ENCODE measurements around the gene LZTS2. TPM values are rescaled to one million over a fixed set of nuclear protein-coding genes. Genes with fewer than 3 reads are reported as not detected.

Gene LZTS2
- polyA plus RNA-seq, 1 of the 3 experiments (the other 2 are of a cell fraction): 50.6 TPM

- no peaks in the 10 kb centered on the region for H3K79me2 ChIP-seq (ENCODE audit: insufficient read depth)
- H3K4me1 ChIP-seq (ENCODE audit: control insufficient read depth in 1 of 2, insufficient read depth in 2 of 2, low read depth in 1 of 2, low read length in 1 of 2): peaks cover 8 to 22% of the 10 kb centered on the region in 2 experiments; a peak in 3 of 4 replicates
- no peaks in the 10 kb centered on the region for H3K36me3 ChIP-seq (replicated peaks in 1 of 2; ENCODE audit: control insufficient read depth in 1 of 2, insufficient read depth in 2 of 2, low read length in 1 of 2)
- ChIA-PET CTCF (interaction anchor here (0.9 to 7.2 kb wide), 15 partner anchors 16 to 392 kb away, joined by 3 to 443 read pairs (median 10); partner anchors contain the start of genes LZTS2, MRPL43, PDZD7 and SEMA4G), POLR2A (interaction anchor here (1.3 kb wide), 1 partner anchor 16 kb away, joined by 8 read pairs; no protein-coding TSS in a partner anchor)
- H4K20me1 ChIP-seq (ENCODE audit: insufficient read depth): no peaks in the 10 kb centered on the region
- H2AFZ ChIP-seq (ENCODE audit: low read depth): no peak overlapping the region
- H3K9me3 ChIP-seq: no peaks in the 10 kb centered on the region
- no peaks in the 10 kb centered on the region for H3K27me3 ChIP-seq (ENCODE audit: insufficient read depth)
- peaks cover 18% of the 10 kb centered on the region for H3F3A ChIP-seq (replicated peaks; ENCODE audit: insufficient read depth)
- H3K27ac ChIP-seq (ENCODE audit: low read depth in 2 of 2, low read length in 1 of 2): peak overlapping the region; percentile 18 to 76; a peak in 3 of 4 replicates
- TF ChIP-seq NRF1 (IDR thresholded peaks at IDR 0.05; ENCODE audit: low read depth, low read length) (no peak), REST (IDR thresholded peaks at IDR 0.05; ENCODE audit: low read depth, low read length) (no peak), USF1 (IDR thresholded peaks at IDR 0.05; ENCODE audit: borderline replicate concordance, low read depth) (no peak), FOSL2 (IDR thresholded peaks at IDR 0.05; ENCODE audit: borderline replicate concordance, low read depth) (no peak), RXRA (IDR thresholded peaks at IDR 0.05; ENCODE audit: borderline replicate concordance, low read depth) (no peak), CHD2 (IDR thresholded peaks at IDR 0.05; ENCODE audit: low read length, partially characterized antibody) (no peak), TCF12 (IDR thresholded peaks at IDR 0.05) (no peak)
- no peak overlapping the region for H3K9ac ChIP-seq
- H3K4me2 ChIP-seq: peak overlapping the region; percentile 38
- H3K4me3 ChIP-seq (ENCODE audit: low read depth in 2 of 2, low read length in 1 of 2): no peak overlapping the region
- DNase-seq: no peak
- WGBS (ENCODE audit: low lambda C conversion rate): 64% methylated on average over 9 of the region's 9 CpGs
- no peaks in the 10 kb centered on the region for H3K9me2 ChIP-seq
Observed at GRCh38 chr10:101013365-101013825, 13.8 kb downstream of the LZTS2 start.

- no peaks in the 10 kb centered on the region for H3K9me3 ChIP-seq
- TF ChIP-seq RCOR1 (IDR thresholded peaks at IDR 0.05; ENCODE audit: low read length): no peak
- no peak for TF ChIP-seq GABPA (IDR thresholded peaks at IDR 0.05; ENCODE audit: low read depth)
- TF ChIP-seq EZH2phosphoT487 (IDR thresholded peaks at IDR 0.05; ENCODE audit: borderline replicate concordance, low read depth): no peak
- peak; percentile 78 for TF ChIP-seq SMC3 (IDR thresholded peaks at IDR 0.05; ENCODE audit: low read depth, low read length)
- no peak for TF ChIP-seq MAX (IDR thresholded peaks at IDR 0.05; ENCODE audit: low read depth)
- no peak for TF ChIP-seq TAF1 (IDR thresholded peaks at IDR 0.05; ENCODE audit: borderline replicate concordance, low read depth, low read length)
- TF ChIP-seq IRF3 (IDR thresholded peaks at IDR 0.05; ENCODE audit: low read depth, low read length): no peak
- TF ChIP-seq CHD2 (IDR thresholded peaks at IDR 0.05; ENCODE audit: low read length, partially characterized antibody): peak; percentile 13
- no peak for TF ChIP-seq GATA2 (CRISPR knock-in tag; IDR thresholded peaks at IDR 0.05)
- TF ChIP-seq RAD21 (IDR thresholded peaks at IDR 0.05; ENCODE audit: low read length): peak; percentile 89
- no peak for TF ChIP-seq RFX5 (IDR thresholded peaks at IDR 0.05; ENCODE audit: low read length)
- no peak for TF ChIP-seq ELF1 (IDR thresholded peaks at IDR 0.05)
- TF ChIP-seq FOXJ3 (CRISPR knock-in tag; IDR thresholded peaks at IDR 0.05): no peak
- TF ChIP-seq PBX3 (IDR thresholded peaks at IDR 0.05): no peak
Observed at GRCh38 chr10:101014230-101014884, 14.7 kb downstream of the LZTS2 start.

More at GRCh38 chr10:101014230-101014884, 14.7 kb downstream of the LZTS2 start:
- CTCF ChIA-PET: interaction anchor here (0.5 to 7.2 kb wide), 33 partner anchors 15 to 1037 kb away, joined by 3 to 443 read pairs (median 4); partner anchors contain the start of genes LZTS2, MRPL43, PDZD7 and SEMA4G
- POLR2A ChIA-PET: interaction anchor here (1.3 to 1.4 kb wide), 2 partner anchors 17 to 29 kb away, joined by 3 to 8 read pairs; no protein-coding TSS in a partner anchor
- H3F3A ChIP-seq (replicated peaks; ENCODE audit: insufficient read depth): peaks cover 18% of the 10 kb centered on the region
- H2AFZ ChIP-seq (ENCODE audit: low read depth): no peak overlapping the region
- H3K27me3 ChIP-seq (ENCODE audit: insufficient read depth): no peaks in the 10 kb centered on the region
- WGBS (ENCODE audit: low lambda C conversion rate): 14% methylated on average over 10 of the region's 11 CpGs
- H3K9me2 ChIP-seq: no peaks in the 10 kb centered on the region
- peak; percentile 85 for DNase-seq
- H3K79me2 ChIP-seq (ENCODE audit: insufficient read depth): no peaks in the 10 kb centered on the region
- no peaks in the 10 kb centered on the region for H3K36me3 ChIP-seq (replicated peaks in 1 of 2; ENCODE audit: control insufficient read depth in 1 of 2, insufficient read depth in 2 of 2, low read length in 1 of 2)
- H3K4me3 ChIP-seq (ENCODE audit: low read depth in 2 of 2, low read length in 1 of 2): peak overlapping the region in 1 of 2 experiments; percentile 21; a peak in 1 of 4 replicates
- peak overlapping the region in 1 of 2 experiments; percentile 13; a peak in 1 of 4 replicates for H3K27ac ChIP-seq (ENCODE audit: low read depth in 2 of 2, low read length in 1 of 2)
- no peaks in the 10 kb centered on the region for H4K20me1 ChIP-seq (ENCODE audit: insufficient read depth)
- H3K4me1 ChIP-seq (ENCODE audit: control insufficient read depth in 1 of 2, insufficient read depth in 2 of 2, low read depth in 1 of 2, low read length in 1 of 2): peaks cover 8 to 19% of the 10 kb centered on the region in 2 experiments; a peak in 3 of 4 replicates
- no peak overlapping the region for H3K9ac ChIP-seq
- H3K4me2 ChIP-seq: peak overlapping the region; percentile 34

Measured in SK-N-SH (cell line).